GM12864 (cell line): ENCODE measurements around the gene DDX59.

ENCODE experiments used
- DNase-seq: peaks from one replicate; pipeline ENCODE4 v3.0.0-alpha.2; 2011; ENCODE audit warnings: low read depth
- H3K4me3 ChIP-seq: 2 replicates; pipeline ENCODE4 v1.5.1; 2011; ENCODE audit warnings: mild to moderate bottlenecking, low read depth, low read length, control low read depth
- CTCF ChIP-seq: IDR thresholded peaks from 2 replicates; pipeline ENCODE4 v1.5.1; 2011; ENCODE audit warnings: low read depth, mild to moderate bottlenecking, moderate library complexity, low read length, control low read depth, inconsistent platforms; ENCODE audit errors: missing control alignments

The DDX59 gene

GRCh38 chr1:200620273-200621131 lies 49.2 kb downstream of the DDX59 start, which contains the start of gene KIF14:
Gene KIF14, minus strand, starts transcription at chr1:200620751. Its CDS starts 2,028 bp downstream, at chr1:200618723.
- peak within 1 kb of the TSS; percentile 65 for H3K4me3 ChIP-seq
- no peak for TF ChIP-seq CTCF
- peak; percentile 86 for DNase-seq

GRCh38 chr1:200619894-200620272 lies 49.8 kb downstream of the DDX59 start:
- H3K4me3 ChIP-seq: peak overlapping the region; percentile 65
- no peak for TF ChIP-seq CTCF
- no peak for DNase-seq

GRCh38 chr1:200610846-200611245 lies 58.9 kb downstream of the DDX59 start:
- no peak for TF ChIP-seq CTCF
- no peak for DNase-seq
- no peak overlapping the region for H3K4me3 ChIP-seq

- TF ChIP-seq CTCF: no peak
- no peak for DNase-seq
- H3K4me3 ChIP-seq: no peak overlapping the region
Observed at GRCh38 chr1:200602632-200603031, 67.1 kb downstream of the DDX59 start.
